Urinary bladder (tissue), 4 donors: ENCODE results near the gene CYTH3. TPM values are rescaled to one million over a fixed set of nuclear protein-coding genes. Genes with fewer than 3 reads are reported as not detected.
"Not testable (repeated sequence)": the region's sequence is repeated elsewhere in the genome, so short reads cannot be mapped to it uniquely, and the experiment has no call there.

Experiments used
- DNase-seq: peaks from one replicate; pipeline ENCODE4 v3.0.0-alpha.2; 2015; ENCODE audit errors: extremely low spot score
- H3K27ac ChIP-seq: one replicate; pipeline ENCODE4 v1.5.1; 2013; ENCODE audit warnings: low read depth, mild to moderate bottlenecking, moderate library complexity
- H3K36me3 ChIP-seq: one replicate; pipeline ENCODE4 v1.6.1; 2013; ENCODE audit warnings: mild to moderate bottlenecking, moderate library complexity; ENCODE audit not compliant: insufficient read depth
- H3K4me1 ChIP-seq: one replicate; pipeline ENCODE4 v1.6.1; 2013; ENCODE audit warnings: mild to moderate bottlenecking, moderate library complexity; ENCODE audit not compliant: insufficient read depth
- H3K4me3 ChIP-seq: one replicate; pipeline ENCODE4 v1.5.1; 2013; ENCODE audit warnings: low read depth, low read length
- WGBS: extraction: QIAGEN DNeasy Blood & Tissue Kit; methylation state at CpG from one replicate; pipeline ENCODE4 v1.1.7; 2013; 5-methylcytosine and 5-hydroxymethylcytosine counted together
- polyA plus RNA-seq: library from polyadenylated mRNA; stranded (reverse); fragments of 200-250 nt; gene quantifications from one replicate; pipeline ENCODE4 v1.2.3, GENCODE V29; 2013
- total RNA-seq: library from RNA; depleted of rRNA; stranded (reverse); fragments of >200 nt; gene quantifications from one replicate; pipeline ENCODE4 v1.2.3, GENCODE V29; 2014
- donor health status: healthy with polysubstance abuse.
- donor health status: healthy.

CYTH3 gene
- total and polyA plus RNA-seq, 2 donors, result 23.5 to 28.9 TPM

- Histone ChIP-seq H3K27ac (no peak overlapping the region), H3K36me3 (no peaks in the 10 kb centered on the region), H3K4me1 (peaks cover 1% of the 10 kb centered on the region), H3K4me3 (no peak overlapping the region)
- 92% methylated on average over 5 of the region's 5 CpGs for WGBS
- no peak for DNase-seq
These were observed 69.0 kb downstream of the CYTH3 start for GRCh38 chr7:6203381-6203780.

- no peak for DNase-seq
- H3K36me3 ChIP-seq, result no peaks in the 10 kb centered on the region
- no peak overlapping the region for H3K4me3 ChIP-seq
- H3K4me1 ChIP-seq, result no peaks in the 10 kb centered on the region
- H3K27ac ChIP-seq, result no peak overlapping the region
- 92% methylated on average over 10 of the region's 10 CpGs for WGBS
These were observed 70.3 kb downstream of the CYTH3 start for GRCh38 chr7:6202117-6202516.

GRCh38 chr7:6200971-6201370 lies 71.5 kb downstream of the CYTH3 start:
- 97% methylated on average over 11 of the region's 11 CpGs for WGBS
- Histone ChIP-seq H3K36me3 (no peaks in the 10 kb centered on the region), H3K4me1 (no peaks in the 10 kb centered on the region)

DNA sequence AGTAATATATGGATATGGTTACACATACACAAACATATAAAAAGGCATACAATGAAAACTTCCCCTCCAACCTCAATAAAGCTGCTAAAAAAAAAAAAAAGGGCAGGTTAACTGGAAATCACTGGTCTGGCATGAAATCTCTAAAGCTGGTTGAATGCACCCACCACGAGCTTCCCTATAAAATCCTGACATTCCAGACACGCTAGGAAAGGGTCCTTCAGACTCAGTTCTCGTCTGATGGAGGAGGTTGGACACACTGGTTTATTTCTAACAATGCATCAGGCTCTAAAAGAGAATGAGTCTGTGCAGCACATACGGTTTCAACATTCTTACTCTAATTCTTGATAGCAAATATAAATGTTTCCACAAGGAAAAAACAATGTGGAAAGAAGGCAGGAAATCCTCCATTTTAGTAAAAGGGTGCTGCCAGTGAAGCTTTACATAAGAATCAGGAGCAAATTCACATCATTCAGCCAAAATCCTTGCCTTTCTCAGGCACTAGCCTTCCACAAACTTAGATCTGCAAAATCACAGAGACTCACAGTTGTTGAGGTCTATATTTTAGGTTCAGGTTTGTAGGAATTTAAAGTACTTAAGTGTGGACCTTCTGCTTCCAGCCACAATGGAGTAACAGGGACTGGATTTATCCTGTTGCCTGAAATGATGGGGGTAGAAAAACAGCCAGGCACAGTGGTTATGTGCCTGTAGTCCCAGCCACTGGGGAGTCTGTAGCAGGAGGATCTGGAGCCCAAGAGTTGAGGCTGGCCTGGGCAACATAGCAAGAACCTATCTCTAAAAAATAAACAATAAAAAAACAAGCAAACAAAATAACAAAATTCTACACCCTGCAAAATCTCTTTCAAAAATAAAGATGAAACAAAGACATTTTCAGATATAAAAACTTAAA lies 73.5 kb downstream of the CYTH3 start:
- Histone ChIP-seq H3K36me3 (no peaks in the 10 kb centered on the region), H3K4me1 (no peaks in the 10 kb centered on the region), H3K4me3 (no peak overlapping the region), H3K27ac (no peak overlapping the region)
- DNase-seq, result no peak
- 56% methylated on average over 4 of the region's 4 CpGs for WGBS

More at GRCh38 chr7:6200971-6201370, 71.5 kb downstream of the CYTH3 start:
- no peak for DNase-seq
- Histone ChIP-seq H3K4me3 (no peak overlapping the region), H3K27ac (no peak overlapping the region)

GRCh38 chr7:6197801-6198551 lies 74.4 kb downstream of the CYTH3 start:
- WGBS, result 89% methylated on average over 8 of the region's 8 CpGs
- H3K4me1 ChIP-seq, result no peaks in the 10 kb centered on the region
- no peak overlapping the region for H3K4me3 ChIP-seq
- H3K27ac ChIP-seq, result no peak overlapping the region
- H3K36me3 ChIP-seq, result no peaks in the 10 kb centered on the region
- no peak for DNase-seq

DNA sequence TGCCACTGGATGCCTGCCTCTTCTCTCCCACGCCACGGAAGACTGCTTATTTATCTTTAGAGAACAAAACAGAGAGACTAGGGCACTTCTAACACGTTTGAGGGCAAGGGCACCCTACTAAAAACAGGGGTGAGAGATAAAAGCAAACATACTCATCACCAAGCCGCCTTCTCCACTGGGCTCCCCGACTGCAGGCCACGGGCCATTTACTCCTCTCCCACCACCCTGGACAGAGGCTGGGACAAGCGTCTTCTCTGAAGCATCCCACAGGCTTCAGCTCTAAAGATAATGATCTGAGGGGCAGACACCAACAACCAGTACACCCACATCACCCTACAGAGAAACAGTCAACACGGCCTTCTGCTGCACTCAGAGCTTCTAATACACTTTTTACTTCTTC lies 78.7 kb downstream of the CYTH3 start:
- Histone ChIP-seq H3K36me3 (peaks cover 2% of the 10 kb centered on the region), H3K4me3 (no peak overlapping the region), H3K4me1 (no peaks in the 10 kb centered on the region), H3K27ac (no peak overlapping the region)
- no peak for DNase-seq
- WGBS, result 77% methylated on average over 8 of the region's 8 CpGs

- 88% methylated on average over 7 of the region's 7 CpGs for whole genome bisulfite sequencing
- not testable (repeated sequence) for H3K4me1 ChIP-seq, H3K36me3 ChIP-seq, H3K27ac ChIP-seq, DNase-seq, H3K4me3 ChIP-seq
These were observed 81.9 kb downstream of the CYTH3 start for GRCh38 chr7:6190563-6190962.

- 94% methylated on average over 5 of the region's 5 CpGs for WGBS
- DNase-seq, result no peak
- no peak overlapping the region for H3K4me3 ChIP-seq
- no peak overlapping the region for H3K27ac ChIP-seq
- peaks cover 2% of the 10 kb centered on the region for H3K36me3 ChIP-seq
- H3K4me1 ChIP-seq, result no peaks in the 10 kb centered on the region
These were observed 84.0 kb downstream of the CYTH3 start for GRCh38 chr7:6188389-6188788.

DNA sequence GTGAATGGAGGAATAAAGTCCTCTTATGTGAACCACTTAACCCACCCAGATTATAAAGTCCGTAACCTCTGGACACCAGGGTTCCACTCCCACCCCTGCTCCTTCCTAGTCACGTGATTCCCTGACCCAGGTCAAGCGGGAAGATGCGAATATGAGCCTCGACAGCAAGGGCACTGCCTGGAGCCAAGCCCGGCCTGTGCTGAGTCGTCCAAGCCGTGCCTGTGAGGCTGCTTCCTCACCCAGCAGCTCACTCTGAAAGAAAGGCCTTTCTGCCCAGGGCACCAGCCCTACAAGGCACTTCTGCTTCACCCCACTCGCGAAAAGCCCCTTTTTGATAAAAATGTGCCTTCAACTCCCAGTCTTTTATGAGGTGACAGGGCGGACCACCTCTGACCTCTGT lies 85.8 kb downstream of the CYTH3 start:
- Histone ChIP-seq H3K4me1 (no peaks in the 10 kb centered on the region), H3K36me3 (peaks cover 2% of the 10 kb centered on the region), H3K27ac (no peak overlapping the region), H3K4me3 (no peak overlapping the region)
- WGBS, result 67% methylated on average over 11 of the region's 11 CpGs
- DNase-seq, result no peak

GRCh38 chr7:6182993-6183392 lies 89.4 kb downstream of the CYTH3 start:
- H3K4me1 ChIP-seq, result no peaks in the 10 kb centered on the region
- DNase-seq, result no peak
- 89% methylated on average over 10 of the region's 10 CpGs for WGBS
- H3K36me3 ChIP-seq, result no peaks in the 10 kb centered on the region
- no peak overlapping the region for H3K27ac ChIP-seq
- no peak overlapping the region for H3K4me3 ChIP-seq

GRCh38 chr7:6181136-6181535 lies 91.3 kb downstream of the CYTH3 start:
- H3K4me3 ChIP-seq, result no peak overlapping the region
- H3K4me1 ChIP-seq, result no peaks in the 10 kb centered on the region
- H3K27ac ChIP-seq, result no peak overlapping the region
- no peak for DNase-seq
- no peaks in the 10 kb centered on the region for H3K36me3 ChIP-seq
- WGBS, result 86% methylated on average over 1 of the region's 1 CpG

- H3K36me3 ChIP-seq, result no peaks in the 10 kb centered on the region
- H3K4me1 ChIP-seq, result no peaks in the 10 kb centered on the region
- no peak overlapping the region for H3K27ac ChIP-seq
- no peak for DNase-seq
- H3K4me3 ChIP-seq, result no peak overlapping the region
- WGBS, result 94% methylated on average over 8 of the region's 8 CpGs
These were observed 92.1 kb downstream of the CYTH3 start for GRCh38 chr7:6180344-6180725.

DNA sequence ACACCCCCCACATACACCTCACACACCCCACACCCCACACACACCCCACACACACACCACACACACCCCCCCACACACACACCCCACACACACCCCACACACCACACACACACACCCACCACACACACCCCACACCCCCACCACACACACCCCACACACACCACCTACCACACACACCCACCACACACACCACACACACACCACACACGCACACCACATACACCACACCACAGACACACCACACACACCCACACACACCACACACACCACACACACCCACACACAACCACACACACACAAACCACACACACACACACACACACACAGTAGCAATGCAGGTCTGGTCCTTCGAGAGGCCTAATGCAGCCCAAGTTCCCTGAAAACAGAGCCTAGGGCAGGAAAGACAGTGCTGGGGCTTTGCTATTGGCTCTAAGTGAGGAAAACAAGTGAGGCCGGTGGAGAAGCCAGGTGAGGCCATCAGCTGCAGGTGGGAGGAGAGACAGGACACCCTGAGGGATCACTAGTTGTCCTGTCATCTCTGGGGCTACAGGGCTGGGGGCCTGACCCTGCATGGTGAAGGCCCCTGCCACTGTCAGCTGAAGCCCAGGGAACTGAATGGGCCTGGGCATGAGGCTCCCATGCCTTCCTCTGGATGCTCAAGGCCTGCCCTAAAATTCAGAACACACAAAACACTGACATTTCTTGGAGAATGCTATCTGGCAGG lies 92.6 kb downstream of the CYTH3 start:
- 96% methylated on average over 3 of the region's 3 CpGs for WGBS
- no peak overlapping the region for H3K27ac ChIP-seq
- H3K4me3 ChIP-seq, result no peak overlapping the region
- no peaks in the 10 kb centered on the region for H3K36me3 ChIP-seq
- no peaks in the 10 kb centered on the region for H3K4me1 ChIP-seq
- no peak for DNase-seq
